ENCODE results near the gene HIVEP1.

- TF ChIP-seq, protein P1, sequence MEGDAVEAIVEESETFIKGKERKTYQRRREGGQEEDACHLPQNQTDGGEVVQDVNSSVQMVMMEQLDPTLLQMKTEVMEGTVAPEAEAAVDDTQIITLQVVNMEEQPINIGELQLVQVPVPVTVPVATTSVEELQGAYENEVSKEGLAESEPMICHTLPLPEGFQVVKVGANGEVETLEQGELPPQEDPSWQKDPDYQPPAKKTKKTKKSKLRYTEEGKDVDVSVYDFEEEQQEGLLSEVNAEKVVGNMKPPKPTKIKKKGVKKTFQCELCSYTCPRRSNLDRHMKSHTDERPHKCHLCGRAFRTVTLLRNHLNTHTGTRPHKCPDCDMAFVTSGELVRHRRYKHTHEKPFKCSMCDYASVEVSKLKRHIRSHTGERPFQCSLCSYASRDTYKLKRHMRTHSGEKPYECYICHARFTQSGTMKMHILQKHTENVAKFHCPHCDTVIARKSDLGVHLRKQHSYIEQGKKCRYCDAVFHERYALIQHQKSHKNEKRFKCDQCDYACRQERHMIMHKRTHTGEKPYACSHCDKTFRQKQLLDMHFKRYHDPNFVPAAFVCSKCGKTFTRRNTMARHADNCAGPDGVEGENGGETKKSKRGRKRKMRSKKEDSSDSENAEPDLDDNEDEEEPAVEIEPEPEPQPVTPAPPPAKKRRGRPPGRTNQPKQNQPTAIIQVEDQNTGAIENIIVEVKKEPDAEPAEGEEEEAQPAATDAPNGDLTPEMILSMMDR (IDR thresholded peaks at IDR 0.05) = no peak
- no peak for TF ChIP-seq POLR2A (IDR thresholded peaks at IDR 0.05)
These were observed 113.3 kb downstream of the HIVEP1 start for GRCh38 chr6:12125396-12125795.
